Hepatocyte (in vitro differentiated cells): ENCODE measurements around the gene DCST1.

Experiments
- EZH2 ChIP-seq: fragments of 200-600 bp; sonication (generic); IDR thresholded peaks from 2 replicates; pipeline ENCODE4 v1.6.1; 2016; ENCODE audit warnings: antibody characterized with exemption, mild to moderate bottlenecking, borderline replicate concordance
- EZH2phosphoT487 ChIP-seq: fragments of 200-600 bp; sonication (generic); IDR thresholded peaks from one replicate; pipeline ENCODE4 v1.6.1; 2018; ENCODE audit warnings: antibody characterized with exemption, mild to moderate bottlenecking, low read depth, moderate library complexity; ENCODE audit not compliant: unreplicated experiment, severe bottlenecking
- TF ChIP-seq, protein P1 (sequence below): fragments of 200-600 bp; sonication (generic); IDR thresholded peaks from 2 replicates; pipeline ENCODE4 v1.5.1; 2016; ENCODE audit warnings: antibody characterized with exemption, mild to moderate bottlenecking; ENCODE audit not compliant: poor library complexity

DNA sequence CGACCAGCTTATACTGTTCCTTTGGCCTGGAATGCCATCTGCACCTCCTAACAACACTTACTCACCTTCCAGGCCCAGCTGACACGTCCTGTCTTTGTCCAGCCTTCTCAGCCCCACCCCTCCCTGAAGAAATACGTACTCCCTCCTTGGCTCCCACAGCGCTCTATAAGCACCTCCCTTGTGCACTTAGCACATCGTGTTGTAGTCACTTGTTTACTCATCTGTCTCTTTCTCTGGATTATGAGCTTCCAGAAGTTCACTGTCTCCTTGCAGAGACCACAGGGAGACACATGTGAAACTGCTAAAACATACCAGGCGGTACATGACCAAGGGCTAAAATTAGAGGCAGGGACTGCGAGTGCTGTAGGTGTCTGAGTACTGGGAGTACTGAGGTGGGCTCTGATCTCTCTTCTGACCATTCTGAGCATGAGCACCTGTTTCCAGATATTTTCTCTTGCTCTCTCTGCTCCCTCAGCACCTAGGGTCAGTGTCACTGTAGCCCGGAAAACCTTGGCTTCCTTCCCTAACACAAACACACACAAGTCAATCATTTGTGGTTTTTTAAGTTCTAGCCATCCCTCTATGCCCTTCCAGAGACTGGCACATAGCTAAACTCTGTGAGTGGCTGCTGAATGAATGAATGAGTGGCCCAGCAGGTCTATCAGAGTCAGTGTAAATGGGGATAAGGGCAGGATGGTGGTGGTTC, 5.1 kb downstream of the DCST1 start:
- TF ChIP-seq, protein P1, sequence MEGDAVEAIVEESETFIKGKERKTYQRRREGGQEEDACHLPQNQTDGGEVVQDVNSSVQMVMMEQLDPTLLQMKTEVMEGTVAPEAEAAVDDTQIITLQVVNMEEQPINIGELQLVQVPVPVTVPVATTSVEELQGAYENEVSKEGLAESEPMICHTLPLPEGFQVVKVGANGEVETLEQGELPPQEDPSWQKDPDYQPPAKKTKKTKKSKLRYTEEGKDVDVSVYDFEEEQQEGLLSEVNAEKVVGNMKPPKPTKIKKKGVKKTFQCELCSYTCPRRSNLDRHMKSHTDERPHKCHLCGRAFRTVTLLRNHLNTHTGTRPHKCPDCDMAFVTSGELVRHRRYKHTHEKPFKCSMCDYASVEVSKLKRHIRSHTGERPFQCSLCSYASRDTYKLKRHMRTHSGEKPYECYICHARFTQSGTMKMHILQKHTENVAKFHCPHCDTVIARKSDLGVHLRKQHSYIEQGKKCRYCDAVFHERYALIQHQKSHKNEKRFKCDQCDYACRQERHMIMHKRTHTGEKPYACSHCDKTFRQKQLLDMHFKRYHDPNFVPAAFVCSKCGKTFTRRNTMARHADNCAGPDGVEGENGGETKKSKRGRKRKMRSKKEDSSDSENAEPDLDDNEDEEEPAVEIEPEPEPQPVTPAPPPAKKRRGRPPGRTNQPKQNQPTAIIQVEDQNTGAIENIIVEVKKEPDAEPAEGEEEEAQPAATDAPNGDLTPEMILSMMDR, result no peak
- TF ChIP-seq EZH2phosphoT487 (no peak), EZH2 (no peak)
